WTC11 (cell line): ENCODE results near the gene PBX3.

Experiments used
- CTCF ChIP-seq: fragments of 200-600 bp; IDR thresholded peaks from 2 replicates; pipeline ENCODE4 v1.8.0; 2022; ENCODE audit warnings: antibody characterized with exemption
- USF2 ChIP-seq: sonication (generic); formaldehyde crosslinking; IDR thresholded peaks from 2 replicates; pipeline ENCODE4 v1.8.1; 2023; ENCODE audit warnings: mild to moderate bottlenecking, missing genetic modification reagents, moderate library complexity
- ZNF281 ChIP-seq: sonication (generic); formaldehyde crosslinking; IDR thresholded peaks from 2 replicates; pipeline ENCODE4 v1.8.0; 2023; ENCODE audit warnings: mild to moderate bottlenecking, missing genetic modification reagents
- ZNF425 ChIP-seq: fragments of 250-450 bp; sonication (Bioruptor Pico); conservative IDR thresholded peaks from 2 replicates; pipeline ENCODE4 v1.9.0; 2021; ENCODE audit warnings: mild to moderate bottlenecking
- TF ChIP-seq, protein P1 (sequence below): sonication (generic); formaldehyde crosslinking; IDR thresholded peaks from 2 replicates; pipeline ENCODE4 v1.8.1; 2022; ENCODE audit warnings: mild to moderate bottlenecking, moderate library complexity, missing genetic modification reagents

GRCh38 chr9:125745682-125746016 is 1.5 kb upstream of the PBX3 start:
- TF ChIP-seq ZNF425 (CRISPR knock-in tag): no peak
- no peak for TF ChIP-seq CTCF
- TF ChIP-seq USF2 (CRISPR knock-in tag): no peak
- TF ChIP-seq, protein P1, sequence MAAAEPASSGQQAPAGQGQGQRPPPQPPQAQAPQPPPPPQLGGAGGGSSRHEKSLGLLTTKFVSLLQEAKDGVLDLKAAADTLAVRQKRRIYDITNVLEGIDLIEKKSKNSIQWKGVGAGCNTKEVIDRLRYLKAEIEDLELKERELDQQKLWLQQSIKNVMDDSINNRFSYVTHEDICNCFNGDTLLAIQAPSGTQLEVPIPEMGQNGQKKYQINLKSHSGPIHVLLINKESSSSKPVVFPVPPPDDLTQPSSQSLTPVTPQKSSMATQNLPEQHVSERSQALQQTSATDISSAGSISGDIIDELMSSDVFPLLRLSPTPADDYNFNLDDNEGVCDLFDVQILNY (CRISPR knock-in tag): no peak
- TF ChIP-seq ZNF281: no peak
